ENCODE measurements around the gene ARHGEF12.

GRCh38 chr11:120538707-120539106, 202.5 kb downstream of the ARHGEF12 start:
- TF ChIP-seq, protein P1, sequence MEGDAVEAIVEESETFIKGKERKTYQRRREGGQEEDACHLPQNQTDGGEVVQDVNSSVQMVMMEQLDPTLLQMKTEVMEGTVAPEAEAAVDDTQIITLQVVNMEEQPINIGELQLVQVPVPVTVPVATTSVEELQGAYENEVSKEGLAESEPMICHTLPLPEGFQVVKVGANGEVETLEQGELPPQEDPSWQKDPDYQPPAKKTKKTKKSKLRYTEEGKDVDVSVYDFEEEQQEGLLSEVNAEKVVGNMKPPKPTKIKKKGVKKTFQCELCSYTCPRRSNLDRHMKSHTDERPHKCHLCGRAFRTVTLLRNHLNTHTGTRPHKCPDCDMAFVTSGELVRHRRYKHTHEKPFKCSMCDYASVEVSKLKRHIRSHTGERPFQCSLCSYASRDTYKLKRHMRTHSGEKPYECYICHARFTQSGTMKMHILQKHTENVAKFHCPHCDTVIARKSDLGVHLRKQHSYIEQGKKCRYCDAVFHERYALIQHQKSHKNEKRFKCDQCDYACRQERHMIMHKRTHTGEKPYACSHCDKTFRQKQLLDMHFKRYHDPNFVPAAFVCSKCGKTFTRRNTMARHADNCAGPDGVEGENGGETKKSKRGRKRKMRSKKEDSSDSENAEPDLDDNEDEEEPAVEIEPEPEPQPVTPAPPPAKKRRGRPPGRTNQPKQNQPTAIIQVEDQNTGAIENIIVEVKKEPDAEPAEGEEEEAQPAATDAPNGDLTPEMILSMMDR (IDR thresholded peaks at IDR 0.05 in 2 of 3, conservative IDR thresholded peaks at IDR 0.05 in 1 of 3; ENCODE audit: control insufficient read depth in 2 of 3, extremely low read depth in 1 of 3, insufficient read depth in 1 of 3, low read depth in 3 of 3, low read length in 3 of 3), result no peak
- no peak for TF ChIP-seq YY1 (IDR thresholded peaks at IDR 0.05; ENCODE audit: low read depth, low read length)
- no peak for TF ChIP-seq TBL1XR1 (IDR thresholded peaks at IDR 0.05; ENCODE audit: low read depth, low read length)
- no peak for TF ChIP-seq RCOR1 (conservative IDR thresholded peaks at IDR 0.05; ENCODE audit: low read depth, low read length)
- no peak for TF ChIP-seq MEF2B (IDR thresholded peaks at IDR 0.05; ENCODE audit: partially characterized antibody, poor library complexity, severe bottlenecking)
- no peak for TF ChIP-seq SMAD5 (IDR thresholded peaks at IDR 0.05; ENCODE audit: low read depth)
- TF ChIP-seq BCLAF1 (IDR thresholded peaks at IDR 0.05), result no peak
- TF ChIP-seq SMAD1 (IDR thresholded peaks at IDR 0.05; ENCODE audit: low read depth, partially characterized antibody), result no peak
- no peak for TF ChIP-seq POLR2A (IDR thresholded peaks at IDR 0.05; ENCODE audit: low read depth, low read length)
- no peak for TF ChIP-seq SP1 (IDR thresholded peaks at IDR 0.05; ENCODE audit: low read depth, low read length)
- no peak for TF ChIP-seq SREBF2 (IDR thresholded peaks at IDR 0.05; ENCODE audit: low read length)
- TF ChIP-seq PBX3 (IDR thresholded peaks at IDR 0.05; ENCODE audit: insufficient replicate concordance, low read depth, low read length), result no peak
